OCI-LY1 (cell line): ENCODE results near the gene ATP11B.

Source experiments
- CTCF ChIP-seq: fragments of 200-600 bp; sonication (generic), shearing (Covaris generic); IDR thresholded peaks from 2 replicates; pipeline ENCODE4 v1.5.1; 2017; ENCODE audit warnings: mild to moderate bottlenecking, antibody characterized with exemption, low read length, moderate library complexity, mixed read lengths
- EZH2 ChIP-seq: fragments of 200-600 bp; sonication (generic), shearing (Covaris generic); IDR thresholded peaks from 2 replicates; pipeline ENCODE4 v1.8.0; 2017; ENCODE audit warnings: borderline replicate concordance, mixed run types, mild to moderate bottlenecking, antibody characterized with exemption, low read length, moderate library complexity, mixed read lengths

DNA sequence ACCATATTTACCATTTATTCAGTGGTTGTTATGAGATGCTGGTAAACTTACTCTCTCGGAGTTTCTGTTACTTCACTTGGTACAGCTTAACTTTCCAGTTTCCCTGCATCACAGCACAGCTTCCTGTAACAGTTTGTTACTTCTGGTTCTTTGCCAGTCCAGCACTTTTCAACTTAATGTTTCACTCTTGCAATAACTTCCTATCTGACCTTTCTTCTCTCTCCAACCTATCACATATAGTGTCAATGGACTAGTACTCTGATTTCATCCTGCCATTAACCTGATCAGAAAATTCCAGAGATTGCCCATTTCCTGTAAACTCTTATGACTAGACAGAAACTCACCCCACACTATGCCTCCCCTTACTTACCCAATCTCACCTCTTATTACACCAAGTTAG is 3.9 kb upstream of the ATP11B start:
- TF ChIP-seq CTCF (no peak), EZH2 (no peak)
